Tibial nerve (tissue), 3 donors: ENCODE measurements around the gene SYDE1.

ENCODE experiments used
- POLR2A ChIP-seq, 2 donors: fragments of 450-650 bp; IDR thresholded peaks; one replicate each; pipeline ENCODE4 v1.6.1; 2017; ENCODE audit warnings: antibody characterized with exemption in 2 of 2, mild to moderate bottlenecking in 2 of 2, moderate library complexity in 2 of 2
- TF ChIP-seq, protein P1 (sequence below), 5 experiments: fragments of 200-600 bp in 3 of 5; fragments of 450-650 bp in 2 of 5; sonication (generic) in 3 of 5; IDR thresholded peaks; one replicate each; pipeline ENCODE4 v1.5.1; 2016 to 2019; ENCODE audit warnings: antibody characterized with exemption in 5 of 5, mild to moderate bottlenecking in 3 of 5, moderate library complexity in 2 of 5

DNA sequence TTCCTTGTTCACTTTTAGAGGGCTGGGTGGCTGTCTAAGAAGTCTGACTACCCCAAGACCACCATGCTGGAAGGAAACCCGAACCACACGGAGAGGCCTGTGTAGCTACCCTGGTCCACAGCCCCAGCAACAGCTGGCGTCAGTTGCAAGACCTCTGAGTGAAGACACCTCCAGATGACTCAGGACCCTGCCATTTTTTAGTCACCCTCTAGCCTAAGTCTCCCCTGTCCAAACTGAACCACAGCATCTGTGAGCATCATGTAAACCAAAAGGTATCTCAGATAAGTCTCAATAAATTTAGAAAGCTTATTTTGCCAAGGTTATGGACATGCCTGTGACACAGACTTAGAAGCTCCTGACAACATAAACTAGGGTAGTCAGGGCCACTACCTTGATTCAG, 2.2 kb upstream of the SYDE1 start:
- TF ChIP-seq, protein P1, sequence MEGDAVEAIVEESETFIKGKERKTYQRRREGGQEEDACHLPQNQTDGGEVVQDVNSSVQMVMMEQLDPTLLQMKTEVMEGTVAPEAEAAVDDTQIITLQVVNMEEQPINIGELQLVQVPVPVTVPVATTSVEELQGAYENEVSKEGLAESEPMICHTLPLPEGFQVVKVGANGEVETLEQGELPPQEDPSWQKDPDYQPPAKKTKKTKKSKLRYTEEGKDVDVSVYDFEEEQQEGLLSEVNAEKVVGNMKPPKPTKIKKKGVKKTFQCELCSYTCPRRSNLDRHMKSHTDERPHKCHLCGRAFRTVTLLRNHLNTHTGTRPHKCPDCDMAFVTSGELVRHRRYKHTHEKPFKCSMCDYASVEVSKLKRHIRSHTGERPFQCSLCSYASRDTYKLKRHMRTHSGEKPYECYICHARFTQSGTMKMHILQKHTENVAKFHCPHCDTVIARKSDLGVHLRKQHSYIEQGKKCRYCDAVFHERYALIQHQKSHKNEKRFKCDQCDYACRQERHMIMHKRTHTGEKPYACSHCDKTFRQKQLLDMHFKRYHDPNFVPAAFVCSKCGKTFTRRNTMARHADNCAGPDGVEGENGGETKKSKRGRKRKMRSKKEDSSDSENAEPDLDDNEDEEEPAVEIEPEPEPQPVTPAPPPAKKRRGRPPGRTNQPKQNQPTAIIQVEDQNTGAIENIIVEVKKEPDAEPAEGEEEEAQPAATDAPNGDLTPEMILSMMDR (IDR thresholded peaks at IDR 0.05): no peak
- TF ChIP-seq POLR2A (IDR thresholded peaks at IDR 0.05): no peak
